Measurements from ENCODE around the gene ATR. TPM values are rescaled to one million over a fixed set of nuclear protein-coding genes. Genes with fewer than 3 reads are reported as not detected.
"Not testable (repeated sequence)": the region's sequence is repeated elsewhere in the genome, so short reads cannot be mapped to it uniquely, and the experiment has no call there.

Gene ATR
- total RNA-seq, 1 experiment from 2014 or later = 74.4 TPM

DNA sequence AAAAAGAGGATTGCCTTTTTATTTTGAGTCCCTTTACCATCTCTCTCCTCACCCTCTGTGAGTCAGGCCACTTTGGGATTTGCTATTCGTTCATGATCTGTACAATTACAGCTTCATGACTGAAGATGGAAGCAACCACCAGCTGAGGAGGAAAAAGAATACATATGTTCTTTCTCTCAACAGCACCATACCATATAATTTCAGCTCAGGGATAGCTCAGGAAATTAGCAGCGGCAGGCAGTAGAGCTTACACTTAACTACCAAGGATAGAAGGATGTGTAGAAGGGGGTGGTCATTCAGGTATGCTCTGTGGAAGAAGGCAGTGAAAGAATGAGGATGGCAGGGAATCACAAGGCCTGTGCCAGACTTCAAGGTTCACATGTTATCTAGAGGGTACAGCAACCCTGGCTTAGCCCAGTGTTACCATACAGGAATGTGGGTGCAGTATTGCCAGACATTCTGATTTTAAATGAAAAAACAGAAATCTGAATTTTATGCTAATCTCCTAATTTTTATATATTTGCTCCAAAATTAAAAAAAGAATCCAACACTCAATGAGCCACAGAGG, 35.6 kb upstream of the ATR start:
- no peak overlapping the region for H3K4me3 ChIP-seq (ENCODE audit: low read length)
- no peaks in the 10 kb centered on the region for H3K79me2 ChIP-seq (ENCODE audit: low read length)
- no peaks in the 10 kb centered on the region for H3K9me2 ChIP-seq (replicated peaks; ENCODE audit: insufficient read depth, low read length)

GRCh38 chr3:142613491-142613890, 35.0 kb upstream of the ATR start:
- Histone ChIP-seq H3K9ac (ENCODE audit: low read length) (no peak overlapping the region), H3K4me1 (ENCODE audit: low read length) (no peaks in the 10 kb centered on the region), H3K4me3 (ENCODE audit: low read length) (no peak overlapping the region), H3K9me2 (replicated peaks; ENCODE audit: insufficient read depth, low read length) (no peaks in the 10 kb centered on the region), H4K20me1 (ENCODE audit: insufficient read depth, low read depth, low read length) (no peaks in the 10 kb centered on the region), H3K27me3 (ENCODE audit: low read length) (no peaks in the 10 kb centered on the region), H2AFZ (ENCODE audit: low read length) (no peak overlapping the region), H3K9me3 (ENCODE audit: low read length) (no peaks in the 10 kb centered on the region), H3K79me2 (ENCODE audit: low read length) (no peaks in the 10 kb centered on the region), H3K27ac (ENCODE audit: low read length) (no peak overlapping the region), H3K4me2 (ENCODE audit: low read depth, low read length, poor library complexity, severe bottlenecking) (no peak overlapping the region), H3K36me3 (ENCODE audit: insufficient read depth, low read length) (no peaks in the 10 kb centered on the region)
- DNase-seq = no peak

More for the DNA sequence above, 35.6 kb upstream of the ATR start:
- H3K4me1 ChIP-seq (ENCODE audit: low read length) = no peaks in the 10 kb centered on the region
- no peak overlapping the region for H2AFZ ChIP-seq (ENCODE audit: low read length)
- no peak for DNase-seq
- H4K20me1 ChIP-seq (ENCODE audit: insufficient read depth, low read depth, low read length) = no peaks in the 10 kb centered on the region
- no peaks in the 10 kb centered on the region for H3K27me3 ChIP-seq (ENCODE audit: low read length)
- H3K36me3 ChIP-seq (ENCODE audit: insufficient read depth, low read length) = no peaks in the 10 kb centered on the region
- H3K27ac ChIP-seq (ENCODE audit: low read length) = no peak overlapping the region
- no peak overlapping the region for H3K9ac ChIP-seq (ENCODE audit: low read length)
- H3K4me2 ChIP-seq (ENCODE audit: low read depth, low read length, poor library complexity, severe bottlenecking) = no peak overlapping the region
- no peaks in the 10 kb centered on the region for H3K9me3 ChIP-seq (ENCODE audit: low read length)

DNA sequence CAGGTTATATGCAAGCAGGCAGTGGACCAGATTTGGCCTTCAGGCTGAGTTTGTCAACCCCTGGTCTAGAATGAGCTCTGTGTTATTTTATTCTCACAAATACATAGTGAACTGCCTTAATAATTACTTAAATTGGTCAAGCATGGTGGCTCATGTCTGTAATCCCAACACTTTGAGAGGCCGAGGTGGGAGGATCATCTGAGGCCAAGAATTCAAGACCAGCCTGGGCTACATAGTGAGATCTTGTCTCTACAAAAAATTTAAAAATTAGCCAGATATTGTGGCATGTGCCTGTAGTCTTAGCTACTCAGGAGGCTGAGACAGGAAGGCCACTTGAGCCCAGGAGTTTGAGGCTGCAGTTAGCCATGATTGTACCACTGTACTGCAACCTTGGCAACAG, 32.7 kb upstream of the ATR start:
- H3K36me3 ChIP-seq (ENCODE audit: insufficient read depth, low read length) = no peaks in the 10 kb centered on the region
- H3K9ac ChIP-seq (ENCODE audit: low read length) = no peak overlapping the region
- no peaks in the 10 kb centered on the region for H3K9me3 ChIP-seq (ENCODE audit: low read length)
- no peaks in the 10 kb centered on the region for H4K20me1 ChIP-seq (ENCODE audit: insufficient read depth, low read depth, low read length)
- H3K4me2 ChIP-seq (ENCODE audit: low read depth, low read length, poor library complexity, severe bottlenecking) = no peak overlapping the region
- no peak overlapping the region for H2AFZ ChIP-seq (ENCODE audit: low read length)
- no peaks in the 10 kb centered on the region for H3K4me1 ChIP-seq (ENCODE audit: low read length)
- H3K27ac ChIP-seq (ENCODE audit: low read length) = no peak overlapping the region
- no peaks in the 10 kb centered on the region for H3K9me2 ChIP-seq (replicated peaks; ENCODE audit: insufficient read depth, low read length)
- H3K4me3 ChIP-seq (ENCODE audit: low read length) = no peak overlapping the region
- H3K27me3 ChIP-seq (ENCODE audit: low read length) = no peaks in the 10 kb centered on the region
- DNase-seq = no peak
- H3K79me2 ChIP-seq (ENCODE audit: low read length) = no peaks in the 10 kb centered on the region

- H2AFZ ChIP-seq (ENCODE audit: low read length) = no peak overlapping the region
- no peaks in the 10 kb centered on the region for H3K4me1 ChIP-seq (ENCODE audit: low read length)
- H3K4me2 ChIP-seq (ENCODE audit: low read depth, low read length, poor library complexity, severe bottlenecking) = no peak overlapping the region
- H4K20me1 ChIP-seq (ENCODE audit: insufficient read depth, low read depth, low read length) = no peaks in the 10 kb centered on the region
- DNase-seq = no peak
- H3K9ac ChIP-seq (ENCODE audit: low read length) = no peak overlapping the region
- H3K9me3 ChIP-seq (ENCODE audit: low read length) = no peaks in the 10 kb centered on the region
- H3K27me3 ChIP-seq (ENCODE audit: low read length) = no peaks in the 10 kb centered on the region
- H3K9me2 ChIP-seq (replicated peaks; ENCODE audit: insufficient read depth, low read length) = no peaks in the 10 kb centered on the region
- H3K4me3 ChIP-seq (ENCODE audit: low read length) = no peak overlapping the region
- no peaks in the 10 kb centered on the region for H3K79me2 ChIP-seq (ENCODE audit: low read length)
- no peak overlapping the region for H3K27ac ChIP-seq (ENCODE audit: low read length)
- H3K36me3 ChIP-seq (ENCODE audit: insufficient read depth, low read length) = no peaks in the 10 kb centered on the region
Observed at GRCh38 chr3:142609136-142609535, 30.6 kb upstream of the ATR start.

GRCh38 chr3:142608631-142609030, 30.1 kb upstream of the ATR start:
- Histone ChIP-seq H3K4me3 (ENCODE audit: low read length) (no peak overlapping the region), H3K4me1 (ENCODE audit: low read length) (no peaks in the 10 kb centered on the region), H3K9ac (ENCODE audit: low read length) (no peak overlapping the region), H3K36me3 (ENCODE audit: insufficient read depth, low read length) (no peaks in the 10 kb centered on the region), H4K20me1 (ENCODE audit: insufficient read depth, low read depth, low read length) (no peaks in the 10 kb centered on the region), H3K27me3 (ENCODE audit: low read length) (no peaks in the 10 kb centered on the region), H3K4me2 (ENCODE audit: low read depth, low read length, poor library complexity, severe bottlenecking) (no peak overlapping the region), H3K9me3 (ENCODE audit: low read length) (no peaks in the 10 kb centered on the region), H3K9me2 (replicated peaks; ENCODE audit: insufficient read depth, low read length) (no peaks in the 10 kb centered on the region), H2AFZ (ENCODE audit: low read length) (no peak overlapping the region), H3K27ac (ENCODE audit: low read length) (no peak overlapping the region), H3K79me2 (ENCODE audit: low read length) (no peaks in the 10 kb centered on the region)
- DNase-seq = no peak

GRCh38 chr3:142604940-142605339, 26.4 kb upstream of the ATR start:
- Histone ChIP-seq H3K9me3 (ENCODE audit: low read length) (no peaks in the 10 kb centered on the region), H3K4me1 (ENCODE audit: low read length) (no peaks in the 10 kb centered on the region), H3K9me2 (replicated peaks; ENCODE audit: insufficient read depth, low read length) (no peaks in the 10 kb centered on the region), H3K36me3 (ENCODE audit: insufficient read depth, low read length) (no peaks in the 10 kb centered on the region), H3K27ac (ENCODE audit: low read length) (no peak overlapping the region), H3K4me2 (ENCODE audit: low read depth, low read length, poor library complexity, severe bottlenecking) (no peak overlapping the region), H3K4me3 (ENCODE audit: low read length) (no peak overlapping the region), H3K27me3 (ENCODE audit: low read length) (no peaks in the 10 kb centered on the region), H2AFZ (ENCODE audit: low read length) (no peak overlapping the region), H3K9ac (ENCODE audit: low read length) (no peak overlapping the region), H3K79me2 (ENCODE audit: low read length) (no peaks in the 10 kb centered on the region), H4K20me1 (ENCODE audit: insufficient read depth, low read depth, low read length) (no peaks in the 10 kb centered on the region)
- DNase-seq = no peak

DNA sequence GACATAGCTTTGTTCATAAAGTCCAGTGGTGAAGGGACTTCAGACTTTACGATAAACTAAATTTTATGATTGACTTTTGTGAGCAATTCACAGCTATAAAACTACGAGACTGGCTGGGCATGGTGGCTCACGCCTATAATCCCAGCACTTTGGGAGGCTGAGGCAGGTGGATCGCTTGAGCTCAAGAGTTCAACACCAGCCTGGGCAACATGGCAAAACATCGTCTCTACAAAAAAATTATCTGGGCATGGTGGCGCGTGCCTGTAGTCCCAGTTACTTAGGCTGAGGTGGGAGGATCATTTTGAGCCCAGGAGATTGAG, 24.8 kb upstream of the ATR start:
- not testable (repeated sequence) for H3K79me2 ChIP-seq (ENCODE audit: low read length); H3K9me2 ChIP-seq (replicated peaks; ENCODE audit: insufficient read depth, low read length)

GRCh38 chr3:142602619-142603385, 24.3 kb upstream of the ATR start:
- H3K4me1 ChIP-seq (ENCODE audit: low read length) = no peaks in the 10 kb centered on the region
- no peak overlapping the region for H3K4me2 ChIP-seq (ENCODE audit: low read depth, low read length, poor library complexity, severe bottlenecking)
- H3K9me3 ChIP-seq (ENCODE audit: low read length) = no peaks in the 10 kb centered on the region
- H2AFZ ChIP-seq (ENCODE audit: low read length) = no peak overlapping the region
- H3K9ac ChIP-seq (ENCODE audit: low read length) = no peak overlapping the region
- no peak overlapping the region for H3K4me3 ChIP-seq (ENCODE audit: low read length)
- no peaks in the 10 kb centered on the region for H3K27me3 ChIP-seq (ENCODE audit: low read length)
- H3K36me3 ChIP-seq (ENCODE audit: insufficient read depth, low read length) = no peaks in the 10 kb centered on the region
- no peaks in the 10 kb centered on the region for H4K20me1 ChIP-seq (ENCODE audit: insufficient read depth, low read depth, low read length)
- no peak overlapping the region for H3K27ac ChIP-seq (ENCODE audit: low read length)
- H3K9me2 ChIP-seq (replicated peaks; ENCODE audit: insufficient read depth, low read length) = no peaks in the 10 kb centered on the region
- H3K79me2 ChIP-seq (ENCODE audit: low read length) = no peaks in the 10 kb centered on the region
- DNase-seq = no peak

More for the DNA sequence above, 24.8 kb upstream of the ATR start:
- H3K4me1 ChIP-seq (ENCODE audit: low read length); H3K27me3 ChIP-seq (ENCODE audit: low read length); DNase-seq; H4K20me1 ChIP-seq (ENCODE audit: insufficient read depth, low read depth, low read length); H3K9me3 ChIP-seq (ENCODE audit: low read length); H2AFZ ChIP-seq (ENCODE audit: low read length); H3K4me3 ChIP-seq (ENCODE audit: low read length); H3K27ac ChIP-seq (ENCODE audit: low read length); H3K4me2 ChIP-seq (ENCODE audit: low read depth, low read length, poor library complexity, severe bottlenecking); H3K9ac ChIP-seq (ENCODE audit: low read length); H3K36me3 ChIP-seq (ENCODE audit: insufficient read depth, low read length): not testable (repeated sequence)
